Activated naive CD8-positive, alpha-beta T cell treated with anti-CD3 and anti-CD28 coated beads, Interleukin-2, amount 50 U/mL, for 16 hours (primary cell): ENCODE data around the gene UNC13D.
A peak's percentile ranks its signal among the peaks of the same experiment; 100 is the strongest.
"Not testable (repeated sequence)": the region's sequence is repeated elsewhere in the genome, so short reads cannot be mapped to it uniquely, and the experiment has no call there.

Experiments used
- DNase-seq: peaks from one replicate; pipeline ENCODE4 v3.0.0-alpha.2; 2020; ENCODE audit warnings: low read depth, low spot score

UNC13D gene

GRCh38 chr17:75874323-75875181 lies 30.3 kb upstream of the UNC13D start:
- no peak for DNase-seq

GRCh38 chr17:75873587-75874322 lies 29.6 kb upstream of the UNC13D start:
- DNase-seq: no peak

- no peak for DNase-seq
Observed at GRCh38 chr17:75872434-75873351, 28.5 kb upstream of the UNC13D start.

GRCh38 chr17:75870228-75870627 lies 26.0 kb upstream of the UNC13D start:
- not testable (repeated sequence) for DNase-seq

GRCh38 chr17:75869282-75870141 lies 25.3 kb upstream of the UNC13D start:
- DNase-seq: no peak

- not testable (repeated sequence) for DNase-seq
Observed at GRCh38 chr17:75868730-75869281, 24.6 kb upstream of the UNC13D start.

GRCh38 chr17:75865404-75866188 lies 21.4 kb upstream of the UNC13D start:
- DNase-seq: not testable (repeated sequence)

- not testable (repeated sequence) for DNase-seq
Observed at GRCh38 chr17:75864887-75865286, 20.7 kb upstream of the UNC13D start.

GRCh38 chr17:75864448-75864871 lies 20.3 kb upstream of the UNC13D start:
- no peak for DNase-seq

GRCh38 chr17:75861927-75862317 lies 17.7 kb upstream of the UNC13D start:
- no peak for DNase-seq

GRCh38 chr17:75859358-75859757 lies 15.2 kb upstream of the UNC13D start:
- not testable (repeated sequence) for DNase-seq

- no peak for DNase-seq
Observed at GRCh38 chr17:75856062-75856756, 12.0 kb upstream of the UNC13D start.

GRCh38 chr17:75855310-75856061 lies 11.3 kb upstream of the UNC13D start, which contains the start of gene WBP2:
Gene WBP2 (minus strand): TSS chr17:75855335. CDS start chr17:75855297, 38 bp downstream.
- DNase-seq: peak; percentile 95

- DNase-seq: peak; percentile 37
Observed at GRCh38 chr17:75854881-75855309, 10.7 kb upstream of the UNC13D start.

GRCh38 chr17:75854101-75854748 lies 10.0 kb upstream of the UNC13D start:
- no peak for DNase-seq

GRCh38 chr17:75853433-75853832 lies 9.2 kb upstream of the UNC13D start:
- DNase-seq: no peak

GRCh38 chr17:75851693-75851991 lies 7.4 kb upstream of the UNC13D start:
- not testable (repeated sequence) for DNase-seq
